ENCODE results near the gene CCDC74B.
"Not testable (repeated sequence)": the region's sequence is repeated elsewhere in the genome, so short reads cannot be mapped to it uniquely, and the experiment has no call there.

The CCDC74B gene

GRCh38 chr2:130166611-130167010 lies 21.7 kb upstream of the CCDC74B start:
- DNase-seq (ENCODE audit: low read depth in 3 of 3): not testable (repeated sequence)

- DNase-seq (ENCODE audit: low read depth in 3 of 3): no peak
These were observed 20.5 kb upstream of the CCDC74B start for GRCh38 chr2:130165293-130166016.

GRCh38 chr2:130162968-130163367 lies 18.1 kb upstream of the CCDC74B start:
- DNase-seq (ENCODE audit: low read depth in 3 of 3): no peak

GRCh38 chr2:130162486-130162885 lies 17.6 kb upstream of the CCDC74B start:
- not testable (repeated sequence) for DNase-seq (ENCODE audit: low read depth in 3 of 3)

GRCh38 chr2:130160838-130161705 lies 16.2 kb upstream of the CCDC74B start:
- not testable (repeated sequence) for DNase-seq (ENCODE audit: low read depth in 3 of 3)

GRCh38 chr2:130160131-130160530 lies 15.2 kb upstream of the CCDC74B start:
- no peak for DNase-seq (ENCODE audit: low read depth in 3 of 3)

- not testable (repeated sequence) for DNase-seq (ENCODE audit: low read depth in 3 of 3)
These were observed 14.5 kb upstream of the CCDC74B start for GRCh38 chr2:130159376-130159775.

- DNase-seq (ENCODE audit: low read depth in 3 of 3): no peak
These were observed 13.7 kb upstream of the CCDC74B start for GRCh38 chr2:130158631-130159030.

GRCh38 chr2:130157825-130158514 lies 13.1 kb upstream of the CCDC74B start:
- not testable (repeated sequence) for DNase-seq (ENCODE audit: low read depth in 3 of 3)

- not testable (repeated sequence) for DNase-seq (ENCODE audit: low read depth in 3 of 3)
These were observed 12.4 kb upstream of the CCDC74B start for GRCh38 chr2:130157354-130157753.

GRCh38 chr2:130156624-130157004 lies 11.7 kb upstream of the CCDC74B start:
- DNase-seq (ENCODE audit: low read depth in 3 of 3): no peak

GRCh38 chr2:130155956-130156623 lies 11.2 kb upstream of the CCDC74B start:
- not testable (repeated sequence) for DNase-seq (ENCODE audit: low read depth in 3 of 3)

GRCh38 chr2:130154773-130155765 lies 10.2 kb upstream of the CCDC74B start:
- DNase-seq (ENCODE audit: low read depth in 3 of 3): no peak

- DNase-seq (ENCODE audit: low read depth in 3 of 3): not testable (repeated sequence)
These were observed 9.5 kb upstream of the CCDC74B start for GRCh38 chr2:130154423-130154770.

GRCh38 chr2:130153721-130154422 lies 9.0 kb upstream of the CCDC74B start:
- not testable (repeated sequence) for DNase-seq (ENCODE audit: low read depth in 3 of 3)

- no peak for DNase-seq (ENCODE audit: low read depth in 3 of 3)
These were observed 8.1 kb upstream of the CCDC74B start for GRCh38 chr2:130152816-130153595.

GRCh38 chr2:130152136-130152815 lies 7.4 kb upstream of the CCDC74B start:
- DNase-seq (ENCODE audit: low read depth in 3 of 3): not testable (repeated sequence)

- not testable (repeated sequence) for DNase-seq (ENCODE audit: low read depth in 3 of 3)
These were observed 6.2 kb upstream of the CCDC74B start for GRCh38 chr2:130151145-130151512.
